Effector CD8-positive, alpha-beta T cell (primary cell): ENCODE measurements around the gene PARD3B.
"Not testable (repeated sequence)": the region's sequence is repeated elsewhere in the genome, so short reads cannot be mapped to it uniquely, and the experiment has no call there.

Experiments
- DNase-seq: peaks from one replicate; lab custom pipeline; 2025; lab: John Stamatoyannopoulos, UW

The PARD3B gene

GRCh38 chr2:204539019-204539385, 6.3 kb upstream of the PARD3B start:
- no peak for DNase-seq

GRCh38 chr2:204541637-204542036, 3.6 kb upstream of the PARD3B start:
- DNase-seq = no peak

DNA sequence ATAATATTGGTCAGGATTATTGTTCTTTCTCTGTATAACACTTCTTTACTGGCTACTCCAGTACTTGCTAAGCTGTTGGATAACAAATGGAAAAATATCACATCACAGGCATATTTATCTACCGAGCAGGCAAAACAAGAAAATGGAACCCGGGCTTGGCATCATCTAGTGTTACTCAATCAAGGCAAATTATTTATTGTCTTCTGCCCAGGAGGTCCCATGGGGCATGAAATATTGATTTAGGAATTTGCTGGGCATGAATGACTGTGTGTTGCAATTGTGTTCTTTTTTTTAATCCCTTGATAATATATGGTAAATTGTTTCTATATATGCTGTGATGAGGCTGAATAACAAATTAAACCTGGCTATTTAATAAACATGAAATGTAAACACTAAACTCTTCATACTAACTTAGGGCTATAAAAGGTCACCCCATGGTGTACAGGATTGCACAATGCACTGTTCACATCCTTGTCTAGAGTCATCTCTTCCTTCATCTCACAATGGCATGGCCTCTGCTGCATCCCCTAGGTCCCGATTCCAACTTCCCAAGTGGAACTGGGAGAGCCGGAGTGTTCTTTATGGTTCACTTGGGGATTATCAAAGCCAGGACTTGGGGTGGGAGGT, 2.2 kb upstream of the PARD3B start:
- no peak for DNase-seq

DNA sequence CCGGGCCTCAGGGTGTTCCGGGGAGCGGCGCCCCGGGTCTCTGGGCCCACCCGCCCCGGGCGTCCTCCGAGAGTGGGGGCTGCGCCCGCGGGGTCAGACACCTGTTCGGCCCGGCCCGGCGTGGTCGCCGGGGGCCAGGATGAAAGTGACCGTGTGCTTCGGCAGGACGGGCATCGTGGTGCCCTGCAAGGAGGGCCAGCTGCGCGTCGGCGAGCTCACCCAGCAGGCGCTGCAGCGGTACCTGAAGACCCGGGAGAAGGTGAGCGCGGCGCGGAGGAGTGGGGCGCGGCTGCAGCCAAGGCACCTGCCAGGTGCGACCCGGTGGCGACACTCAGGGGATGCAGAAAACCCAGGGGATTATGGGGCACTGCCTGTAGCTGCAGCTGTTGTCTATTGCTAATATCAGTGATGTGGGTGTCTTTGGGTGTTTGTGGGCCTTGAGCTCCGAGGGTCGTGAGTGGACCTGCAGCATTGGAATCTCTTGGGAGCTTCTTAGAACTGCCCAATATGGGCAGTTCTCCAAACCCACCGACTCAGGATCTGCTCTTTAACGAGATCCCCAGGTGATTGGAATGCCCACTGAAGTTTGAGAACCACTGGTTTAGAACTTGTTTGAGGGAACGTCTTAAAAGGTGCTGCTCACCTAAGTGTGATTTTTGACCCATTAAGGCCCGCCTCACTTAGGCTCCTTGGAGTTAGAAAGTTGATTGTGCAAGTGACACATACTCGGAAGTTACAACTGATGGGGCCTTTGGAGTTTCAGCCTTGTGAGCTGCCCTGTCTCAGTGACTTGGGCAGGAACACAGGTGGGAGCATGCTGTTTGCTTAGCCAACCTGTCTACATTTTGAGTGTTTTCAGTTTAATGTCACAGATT, 823 bp downstream of the PARD3B start:
- no peak for DNase-seq

DNA sequence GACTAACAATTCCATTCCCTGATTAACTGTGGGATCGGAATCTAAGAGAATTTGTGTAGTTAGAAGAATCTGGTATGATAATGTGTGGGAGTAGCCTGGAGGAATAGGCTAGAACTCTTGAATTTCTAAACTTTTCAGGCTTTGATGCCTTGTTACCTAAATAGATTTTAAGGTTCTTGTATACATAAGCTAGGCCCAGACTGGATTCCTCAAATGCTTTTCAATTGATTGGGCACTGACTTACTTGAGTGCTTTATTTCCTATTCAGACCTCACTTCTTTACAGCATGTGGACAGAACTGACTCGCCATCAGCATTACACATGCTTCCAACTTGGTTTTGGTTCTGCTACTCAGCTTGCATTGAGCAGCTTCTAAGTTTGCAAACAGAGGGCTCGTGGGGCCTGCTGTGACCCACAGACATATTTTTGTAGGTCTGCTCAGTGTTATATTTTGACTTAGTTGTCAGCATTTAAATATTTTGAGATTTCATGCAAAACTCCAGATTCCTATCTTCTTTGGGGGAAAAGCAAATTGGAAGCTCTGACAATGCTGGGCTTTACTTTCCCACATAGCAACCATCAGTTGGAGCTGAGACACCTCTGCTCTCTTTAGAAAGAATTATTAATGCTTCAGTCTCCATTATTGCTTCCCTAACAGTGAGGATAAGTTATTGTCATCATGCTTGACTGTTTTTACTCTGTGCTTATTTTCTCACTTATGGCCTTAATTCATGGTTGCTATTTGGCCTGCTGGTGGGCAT, 5.7 kb downstream of the PARD3B start:
- DNase-seq = no peak

GRCh38 chr2:204551512-204551863, 6.2 kb downstream of the PARD3B start:
- DNase-seq = no peak

DNA sequence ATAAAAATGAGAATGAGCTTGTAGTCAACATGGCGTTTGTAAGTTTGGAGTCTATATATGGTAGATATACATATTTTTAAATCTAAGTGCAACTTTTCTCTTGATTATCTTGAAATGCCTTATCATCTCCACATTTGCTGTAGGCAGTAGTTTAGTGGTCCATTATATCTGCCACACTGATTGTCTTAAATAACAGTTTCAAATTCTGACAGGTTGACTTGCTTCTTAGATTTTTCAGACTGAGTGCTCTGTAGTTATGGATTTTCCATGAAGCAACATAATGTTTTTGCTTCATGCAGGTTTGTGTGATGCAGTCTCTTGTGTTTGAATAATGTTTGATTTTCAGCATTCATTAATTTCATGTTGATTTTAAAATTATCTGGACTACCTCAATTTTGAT, 12.3 kb downstream of the PARD3B start:
- DNase-seq = no peak

DNA sequence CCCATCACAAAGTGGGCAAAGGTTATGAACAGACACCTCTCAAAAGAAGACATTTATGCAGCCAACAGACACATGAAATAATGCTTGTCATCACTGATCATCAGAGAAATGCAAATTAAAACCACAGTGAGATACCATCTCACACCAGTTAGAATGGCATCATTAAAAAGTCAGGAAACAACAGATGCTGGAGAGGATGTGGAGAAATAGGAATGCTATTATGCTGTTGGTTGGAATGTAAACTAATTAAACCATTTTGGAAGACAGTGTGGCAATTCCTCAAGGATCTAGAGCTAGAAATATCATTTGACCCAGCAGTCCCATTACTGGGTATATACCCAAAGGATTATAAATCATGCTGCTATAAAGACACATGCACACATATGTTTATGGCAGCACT, 14.1 kb downstream of the PARD3B start:
- not testable (repeated sequence) for DNase-seq

DNA sequence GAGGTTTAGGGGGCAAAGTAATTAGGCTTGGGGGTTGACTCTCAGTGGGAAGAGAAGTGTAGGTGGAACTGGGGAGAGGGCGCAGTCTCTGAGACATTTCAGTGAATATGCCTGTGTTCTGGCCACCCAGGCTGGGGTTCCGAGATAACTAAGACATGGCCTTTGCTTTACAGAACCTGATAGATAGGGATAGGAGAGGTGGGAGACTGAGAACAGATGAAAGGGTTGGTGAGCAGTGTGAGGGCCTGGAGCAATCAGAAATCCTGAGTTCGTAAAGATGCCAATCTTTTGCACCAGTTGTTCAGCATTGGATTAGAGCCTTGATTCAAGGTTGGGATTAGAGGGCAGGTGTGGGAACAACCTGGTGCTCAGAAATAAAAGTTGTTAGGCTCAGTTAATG, 15.6 kb downstream of the PARD3B start:
- DNase-seq = no peak

GRCh38 chr2:204561771-204562170, 16.5 kb downstream of the PARD3B start:
- no peak for DNase-seq

DNA sequence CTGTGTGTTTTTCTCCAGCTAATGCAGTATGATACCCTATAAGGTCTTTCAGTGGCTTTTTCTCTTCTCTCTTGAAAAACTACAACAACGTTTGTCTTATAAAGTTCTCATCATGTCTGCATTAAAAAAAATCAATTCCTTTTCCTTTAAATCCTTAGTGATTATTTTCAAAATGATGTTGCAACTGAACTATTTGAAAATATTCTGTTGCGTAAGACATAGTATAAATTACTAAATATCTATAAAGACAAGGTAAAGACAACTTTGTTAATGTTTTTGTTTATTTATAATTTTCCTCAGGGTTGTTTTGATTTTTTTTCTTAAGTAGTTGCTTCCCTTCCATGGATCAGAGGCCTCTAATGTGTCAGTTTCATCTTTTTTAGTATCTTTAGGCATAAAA, 21.2 kb downstream of the PARD3B start:
- no peak for DNase-seq

DNA sequence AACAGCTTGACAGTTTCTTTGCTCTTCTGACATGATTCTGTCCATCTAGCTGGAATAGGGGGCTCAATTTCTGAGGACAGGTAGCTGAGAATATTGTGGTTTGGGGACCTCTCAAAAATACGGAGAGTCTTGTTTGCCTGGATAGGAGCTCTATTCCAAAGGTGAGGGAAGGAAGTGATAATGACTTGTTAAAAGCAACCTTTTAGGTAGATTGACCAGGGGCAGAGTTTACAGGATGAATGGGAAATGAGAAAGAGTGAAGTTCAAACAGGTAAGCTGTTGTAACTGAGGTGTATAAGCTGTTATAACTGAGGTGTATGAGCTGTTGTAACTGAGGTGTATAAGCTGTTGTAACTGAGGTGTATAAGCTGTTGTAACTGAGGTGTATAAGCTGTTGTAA, 25.1 kb downstream of the PARD3B start:
- DNase-seq = no peak

DNA sequence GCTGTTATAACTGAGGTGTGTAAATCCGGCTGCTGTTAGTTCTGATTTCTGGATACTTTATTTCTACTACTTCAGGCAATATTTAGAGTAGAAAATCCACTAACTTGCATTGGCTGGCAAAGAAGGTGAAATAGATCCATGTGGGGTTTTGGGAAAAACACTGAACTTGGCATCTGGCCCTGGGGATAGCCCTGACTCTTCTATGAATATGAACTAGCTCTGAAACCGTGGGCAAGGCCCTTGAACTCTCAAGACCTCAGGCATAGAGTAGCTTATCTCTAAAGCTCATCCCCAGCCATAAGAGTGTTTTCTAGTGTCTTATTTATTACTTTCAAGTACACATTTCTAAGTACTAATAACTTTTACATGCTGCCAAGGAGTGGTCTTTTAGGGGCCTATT, 25.8 kb downstream of the PARD3B start:
- no peak for DNase-seq

- DNase-seq = no peak
Measured at GRCh38 chr2:204571911-204572310, 26.6 kb downstream of the PARD3B start.

- DNase-seq = no peak
Measured at GRCh38 chr2:204573221-204573620, 27.9 kb downstream of the PARD3B start.

GRCh38 chr2:204574486-204574885, 29.2 kb downstream of the PARD3B start:
- no peak for DNase-seq

- DNase-seq = no peak
Measured at GRCh38 chr2:204575463-204575862, 30.2 kb downstream of the PARD3B start.

GRCh38 chr2:204576362-204576979, 31.2 kb downstream of the PARD3B start:
- no peak for DNase-seq

DNA sequence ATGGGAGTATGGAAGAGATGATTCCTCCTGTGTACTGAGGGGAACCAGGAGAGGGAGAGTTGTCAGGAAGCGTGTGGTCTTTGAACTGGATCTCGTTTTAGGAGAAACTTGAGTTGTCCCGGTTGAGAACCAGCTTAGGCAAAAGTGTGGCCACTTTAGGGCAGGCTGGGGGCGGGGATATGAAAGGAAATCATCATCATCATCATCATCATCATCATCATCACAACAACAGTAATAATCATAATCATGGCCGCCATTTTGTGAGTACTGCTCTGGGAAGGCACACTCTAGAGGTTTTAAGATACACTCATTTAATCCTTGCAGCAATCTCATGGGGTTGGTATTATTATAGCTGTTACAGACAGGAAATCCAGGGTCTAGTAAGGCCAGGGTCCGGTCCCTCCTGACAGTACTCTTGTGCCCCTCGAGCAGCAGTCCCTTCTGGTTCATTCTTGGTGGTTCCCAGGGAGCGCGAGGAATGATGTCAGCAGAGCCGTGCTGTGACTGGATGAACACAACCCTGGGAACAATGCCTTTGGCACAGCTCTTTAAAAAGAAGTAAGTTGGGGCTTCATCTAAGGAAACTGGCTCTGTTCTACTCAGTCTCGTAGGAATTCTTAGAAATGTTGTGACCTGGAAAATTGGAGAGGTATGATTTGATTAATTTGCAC, 33.8 kb downstream of the PARD3B start:
- DNase-seq = no peak

DNA sequence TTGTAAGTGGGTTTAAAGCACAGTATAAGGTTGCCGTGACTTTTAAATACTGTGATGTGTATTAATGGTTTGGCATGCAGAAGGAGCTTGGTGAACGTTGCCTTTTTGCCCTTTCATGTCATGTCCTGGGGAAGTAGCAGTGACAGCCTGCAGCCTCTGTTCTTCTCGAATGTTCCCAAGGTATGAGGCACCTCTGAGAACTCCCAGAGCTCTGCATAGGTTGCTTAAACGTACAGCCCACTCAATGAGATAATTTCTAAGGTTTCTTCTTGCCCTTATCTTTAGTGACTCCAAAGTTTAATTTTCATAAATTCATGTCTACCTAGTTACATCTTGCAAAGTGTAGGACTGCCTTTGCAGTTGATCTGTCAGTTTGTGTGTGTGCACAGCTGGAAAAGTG, 36.7 kb downstream of the PARD3B start:
- no peak for DNase-seq

GRCh38 chr2:204583773-204584172, 38.5 kb downstream of the PARD3B start:
- no peak for DNase-seq

GRCh38 chr2:204585930-204586329, 40.7 kb downstream of the PARD3B start:
- DNase-seq = no peak
